DMS53 treated with DMSO at 0.1 percent for 48 hours (cell line): ENCODE data around the gene DLGAP3.

ENCODE experiments used
- DNase-seq: peaks from one replicate; lab custom pipeline; 2025; ENCODE audit not compliant: unreplicated experiment; lab: John Stamatoyannopoulos, UW

DLGAP3 gene

GRCh38 chr1:34868230-34869049, 61.0 kb downstream of the DLGAP3 start:
- no peak for DNase-seq

DNA sequence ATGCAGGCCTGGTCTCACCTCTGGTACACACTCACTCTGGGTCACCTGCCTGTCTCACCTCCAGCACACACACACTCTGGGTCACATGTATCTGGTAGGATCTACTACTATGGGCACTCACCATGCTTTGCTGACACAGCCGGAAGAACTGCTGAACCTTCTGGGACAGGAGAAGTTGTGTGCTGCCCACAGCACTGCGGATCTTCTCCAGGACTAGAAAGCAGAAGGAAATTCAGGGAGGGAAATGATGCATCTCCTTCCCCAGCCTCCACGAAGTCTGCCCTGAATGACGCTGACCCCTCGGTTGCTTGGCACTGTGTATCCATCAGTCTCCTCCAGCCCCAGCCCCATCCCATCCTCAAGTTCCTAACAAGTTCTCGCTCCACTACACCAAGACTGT, 62.0 kb downstream of the DLGAP3 start:
- no peak for DNase-seq

DNA sequence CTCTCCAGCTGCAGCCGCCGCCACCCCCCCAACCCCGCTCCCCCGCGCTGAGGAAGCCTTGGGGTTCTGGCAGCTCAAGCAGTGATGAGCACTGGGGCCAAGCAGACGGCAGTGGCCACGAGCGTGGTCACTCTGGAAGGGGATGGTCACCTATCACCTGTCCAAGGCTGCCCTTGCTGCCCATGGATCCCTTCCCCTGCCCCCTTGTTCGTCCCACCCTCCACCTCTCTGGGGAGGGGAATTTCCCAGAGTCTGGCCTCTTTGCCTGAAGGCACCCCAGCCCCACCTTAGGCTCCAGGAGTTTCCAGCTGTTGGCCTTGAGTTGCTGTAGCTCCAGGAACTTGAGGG, 62.7 kb downstream of the DLGAP3 start:
- DNase-seq, result no peak

GRCh38 chr1:34865981-34866761, 63.3 kb downstream of the DLGAP3 start:
- DNase-seq, result peak; percentile 81

GRCh38 chr1:34865573-34865972, 63.9 kb downstream of the DLGAP3 start:
- DNase-seq, result no peak

- no peak for DNase-seq
These were observed 64.7 kb downstream of the DLGAP3 start for GRCh38 chr1:34864759-34865158.

- DNase-seq, result no peak
These were observed 65.9 kb downstream of the DLGAP3 start for GRCh38 chr1:34863501-34863900.

- peak; percentile 94 for DNase-seq
These were observed 69.8 kb downstream of the DLGAP3 start, which contains the start of gene SMIM12 for GRCh38 chr1:34859446-34860200. SMIM12 (minus strand) TSS chr1:34859749; CDS start chr1:34855977, 3,772 bp downstream.

- DNase-seq, result no peak
These were observed 70.5 kb downstream of the DLGAP3 start for GRCh38 chr1:34858901-34859445.

DNA sequence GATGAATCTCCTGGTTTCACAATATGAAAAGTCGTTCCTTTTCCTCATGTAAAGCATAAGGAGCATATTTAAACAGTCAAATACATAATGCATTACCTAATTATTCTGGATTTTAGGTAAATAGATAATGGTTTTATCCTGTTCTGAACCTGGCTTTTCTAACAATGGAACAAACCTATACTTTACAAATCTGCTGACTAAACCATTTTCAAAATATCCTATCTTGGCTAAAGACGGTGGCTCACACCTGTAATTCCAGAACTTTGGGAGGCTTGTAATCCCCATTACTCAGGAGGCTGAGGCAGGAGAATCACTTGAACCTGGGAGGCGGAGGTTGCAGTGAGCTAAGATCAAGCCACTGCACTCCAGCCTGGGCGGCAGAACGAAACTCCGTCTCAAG, 72.8 kb downstream of the DLGAP3 start:
- DNase-seq, result no peak

- DNase-seq, result peak; percentile 97
These were observed 76.7 kb downstream of the DLGAP3 start for GRCh38 chr1:34852677-34853217.

DNA sequence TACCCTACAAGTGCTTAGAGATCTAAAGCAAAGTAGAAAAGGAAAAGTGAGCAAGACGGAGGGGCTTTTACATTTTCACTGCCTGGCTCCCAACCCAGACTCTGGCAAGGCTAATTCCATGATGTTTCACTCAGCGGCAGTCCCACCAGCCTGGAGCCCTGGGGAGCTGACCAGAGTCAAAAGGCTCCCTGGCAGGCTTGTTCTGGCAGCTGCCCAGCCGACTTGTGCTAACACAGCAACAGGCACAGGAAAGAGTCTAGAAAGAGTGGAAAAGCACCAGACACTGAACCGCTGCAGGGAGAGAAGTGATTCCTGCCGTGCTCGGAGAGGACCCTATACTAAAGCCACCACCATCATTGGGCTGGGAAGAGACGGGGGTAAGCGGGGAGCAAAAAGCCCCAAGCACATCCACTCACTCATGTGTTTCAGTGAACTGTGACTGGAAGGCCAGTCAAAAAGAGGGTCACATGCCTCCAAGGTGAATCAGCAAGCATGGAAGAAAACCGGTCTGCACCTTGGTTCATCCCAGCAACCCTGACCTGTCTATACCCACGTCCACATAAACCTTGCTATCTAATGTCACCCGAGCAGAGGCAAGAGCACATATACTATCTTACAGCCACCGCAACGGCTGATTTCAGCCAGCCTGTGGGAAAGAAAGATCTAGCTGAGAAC, 77.9 kb downstream of the DLGAP3 start:
- no peak for DNase-seq

DNA sequence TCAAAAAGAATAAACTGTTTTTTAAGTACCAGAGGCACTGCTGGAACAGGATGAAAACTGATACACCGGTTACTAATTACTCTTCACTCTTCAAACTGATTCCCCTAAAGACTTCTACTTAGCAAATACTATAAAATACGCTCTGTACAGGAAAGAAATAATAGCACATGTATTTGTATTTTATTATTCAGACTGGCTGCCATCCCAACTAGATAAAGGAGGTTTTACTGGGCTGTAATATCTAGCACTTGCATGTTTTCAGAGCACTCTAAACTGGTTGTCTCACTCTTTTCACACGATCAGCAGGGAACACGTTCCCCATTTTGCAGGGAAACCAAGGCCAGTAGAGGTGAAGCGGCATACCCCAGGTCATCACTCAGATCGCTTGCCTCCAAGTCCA, 79.1 kb downstream of the DLGAP3 start:
- no peak for DNase-seq

- DNase-seq, result no peak
These were observed 82.4 kb downstream of the DLGAP3 start for GRCh38 chr1:34847094-34847493.

DNA sequence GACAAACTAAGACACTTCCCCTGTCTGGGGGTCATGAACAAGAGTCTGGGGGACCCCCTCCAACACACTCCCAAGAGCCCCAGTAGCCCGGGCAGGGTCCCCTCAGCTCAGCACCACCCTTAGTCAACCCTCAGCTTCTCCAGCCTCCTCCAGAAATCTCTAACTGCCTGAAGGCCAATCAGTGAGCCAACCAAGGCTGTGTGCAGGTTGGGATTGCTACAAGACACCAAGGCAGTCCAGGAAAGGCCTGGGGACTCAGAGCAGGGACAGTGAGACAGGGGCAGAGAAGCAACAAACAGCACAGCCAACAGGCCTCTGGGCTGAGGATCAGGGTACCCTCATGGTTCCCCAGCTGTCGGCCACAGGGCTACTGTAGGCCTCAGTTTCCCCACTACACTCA, 83.2 kb downstream of the DLGAP3 start:
- no peak for DNase-seq

DNA sequence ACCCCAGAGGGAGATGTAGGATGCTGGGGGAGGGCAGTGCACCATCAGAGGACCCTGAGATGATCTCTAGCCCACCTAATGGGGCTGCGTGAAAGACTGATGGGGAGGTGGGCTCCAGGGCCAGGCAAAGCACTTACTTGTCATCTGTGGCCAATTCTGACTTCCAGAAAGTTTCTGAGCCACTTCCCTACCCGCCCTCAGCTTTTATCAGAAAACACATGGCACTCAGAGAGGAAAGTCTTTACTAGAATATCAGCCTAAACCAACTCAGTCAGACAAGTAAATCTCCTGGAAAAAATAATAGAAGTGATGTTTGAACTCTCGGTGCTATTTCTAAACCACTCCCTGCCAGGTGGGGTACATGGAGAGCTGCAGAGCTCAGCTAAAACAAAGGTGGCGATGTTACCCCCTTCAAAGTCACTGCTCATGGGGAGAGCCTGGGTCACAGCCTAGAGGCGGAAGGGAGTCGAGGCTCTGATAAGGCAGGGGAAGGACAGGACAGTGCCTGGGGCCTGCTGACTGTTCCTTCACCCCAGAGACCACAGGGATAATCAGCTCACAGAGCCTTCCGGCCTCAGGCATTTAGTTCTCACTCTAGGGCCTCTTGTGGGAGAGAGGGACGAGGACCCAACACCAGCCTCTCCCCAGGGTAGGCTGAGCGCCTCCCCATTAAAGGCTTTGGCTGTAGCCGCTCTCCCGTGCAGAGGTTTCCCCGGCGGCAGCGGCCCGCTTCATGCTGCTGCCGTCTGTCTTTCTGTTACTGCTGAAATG, 84.1 kb downstream of the DLGAP3 start:
- DNase-seq, result no peak

- DNase-seq, result no peak
These were observed 85.2 kb downstream of the DLGAP3 start for GRCh38 chr1:34844252-34844634.

DNA sequence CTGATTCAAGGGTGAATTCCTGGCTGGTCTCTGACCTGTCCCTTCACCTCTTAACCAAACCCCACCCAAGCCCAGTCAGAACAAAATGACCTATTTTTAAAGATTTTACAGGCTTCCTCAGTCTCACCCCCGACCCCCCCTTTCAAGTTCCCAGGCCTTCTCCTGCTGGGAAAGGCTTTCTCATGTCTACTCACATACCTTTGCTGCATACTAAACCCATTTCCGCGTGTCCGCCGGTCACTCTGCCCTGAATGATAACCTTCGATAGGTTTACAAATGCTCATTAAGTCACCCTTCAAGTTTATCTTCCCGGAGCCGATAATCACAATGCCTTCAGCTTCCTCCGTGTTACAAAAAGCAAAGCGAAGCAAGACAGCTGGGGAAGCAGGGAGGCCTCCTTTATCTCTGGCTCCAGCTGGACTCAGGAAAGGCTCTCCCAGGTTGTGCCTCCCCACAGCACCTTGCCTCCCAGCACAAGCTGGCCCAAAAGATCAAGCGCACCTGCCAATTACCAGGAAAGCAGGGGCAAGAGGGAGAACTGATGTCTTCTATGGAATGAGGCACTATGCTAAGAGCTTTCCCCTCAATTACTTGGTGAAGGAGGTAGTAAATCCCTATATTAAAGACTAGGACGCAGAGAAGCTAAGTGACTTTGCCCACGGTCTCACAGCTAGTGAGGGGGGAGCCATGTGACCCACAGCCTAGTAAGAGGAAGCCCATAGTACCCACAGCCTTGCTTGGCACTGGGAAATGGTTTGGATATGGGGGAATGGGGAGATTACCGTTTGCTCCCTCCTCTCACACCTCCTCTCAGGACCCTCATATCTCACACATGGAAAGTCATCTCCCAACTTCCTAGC, 85.8 kb downstream of the DLGAP3 start:
- DNase-seq, result no peak

DNA sequence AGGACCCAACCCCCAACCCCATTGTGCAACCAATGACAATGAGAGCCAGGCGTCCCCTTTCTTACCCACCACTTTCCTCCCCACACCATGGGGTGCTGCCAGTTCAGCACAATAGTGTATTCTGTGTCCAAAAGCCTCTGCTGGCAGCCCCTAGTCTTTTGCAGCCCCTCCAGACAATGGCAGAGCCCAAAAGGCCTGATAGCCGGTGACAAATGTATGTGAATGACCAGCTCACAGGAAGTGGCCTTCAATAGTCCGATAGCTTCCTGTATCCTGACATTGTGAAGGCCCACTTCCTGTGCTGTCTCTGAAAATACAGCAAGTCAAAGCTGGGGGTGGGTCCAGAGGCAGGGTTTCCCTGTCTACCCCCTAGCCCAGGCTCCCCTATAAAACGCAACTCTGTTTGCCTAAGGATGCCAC, 86.5 kb downstream of the DLGAP3 start:
- no peak for DNase-seq
